HG03457 (cell line): Measurements from ENCODE around the gene SHH.

Experiments used
- ATAC-seq: cut with Tn5 transposase; IDR thresholded peaks from one replicate; pipeline ENCODE4 v1.9.1; 2021; ENCODE audit warnings: moderate number of reproducible peaks; ENCODE audit not compliant: unreplicated experiment

SHH gene

DNA sequence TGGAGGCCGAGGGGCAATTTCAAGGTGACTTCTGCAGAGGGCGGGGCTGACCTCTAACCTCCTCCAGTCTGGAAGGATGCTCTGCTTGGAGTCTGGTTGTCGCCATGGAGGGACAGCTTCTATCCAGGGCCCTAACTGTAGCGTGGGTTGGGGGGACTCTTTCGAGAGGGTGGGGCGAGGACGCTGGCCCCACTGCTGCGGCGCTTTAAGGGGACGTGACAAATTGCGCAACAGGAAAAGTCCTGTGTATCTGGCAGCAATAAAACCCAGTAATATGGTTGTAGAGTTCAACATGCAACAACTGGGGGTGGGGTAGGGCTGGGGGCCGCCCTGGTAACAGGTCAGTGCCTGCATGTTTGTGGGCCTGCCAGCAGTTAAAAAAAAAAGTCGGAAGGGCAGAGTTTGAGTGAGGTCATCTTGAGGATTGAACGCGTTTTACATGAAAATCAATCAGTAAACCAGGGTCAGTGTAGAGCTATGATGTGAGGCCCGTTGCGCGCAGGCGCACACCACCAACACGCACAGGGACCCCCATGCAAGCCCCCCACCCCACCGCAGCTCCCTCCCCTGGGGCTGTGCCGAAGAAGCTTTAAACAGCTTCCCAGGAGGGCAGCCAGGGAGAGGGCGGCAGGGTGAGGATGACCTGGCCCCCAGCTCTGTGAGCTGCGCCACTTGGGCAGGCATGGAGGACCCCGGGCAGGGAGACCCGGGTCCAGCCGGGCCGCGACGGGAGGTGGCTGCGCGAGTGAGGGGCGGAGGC, 4.3 kb downstream of the SHH start:
- no peak for ATAC-seq

- ATAC-seq, result no peak
Observed at GRCh38 chr7:155807065-155807671, 5.1 kb downstream of the SHH start.

DNA sequence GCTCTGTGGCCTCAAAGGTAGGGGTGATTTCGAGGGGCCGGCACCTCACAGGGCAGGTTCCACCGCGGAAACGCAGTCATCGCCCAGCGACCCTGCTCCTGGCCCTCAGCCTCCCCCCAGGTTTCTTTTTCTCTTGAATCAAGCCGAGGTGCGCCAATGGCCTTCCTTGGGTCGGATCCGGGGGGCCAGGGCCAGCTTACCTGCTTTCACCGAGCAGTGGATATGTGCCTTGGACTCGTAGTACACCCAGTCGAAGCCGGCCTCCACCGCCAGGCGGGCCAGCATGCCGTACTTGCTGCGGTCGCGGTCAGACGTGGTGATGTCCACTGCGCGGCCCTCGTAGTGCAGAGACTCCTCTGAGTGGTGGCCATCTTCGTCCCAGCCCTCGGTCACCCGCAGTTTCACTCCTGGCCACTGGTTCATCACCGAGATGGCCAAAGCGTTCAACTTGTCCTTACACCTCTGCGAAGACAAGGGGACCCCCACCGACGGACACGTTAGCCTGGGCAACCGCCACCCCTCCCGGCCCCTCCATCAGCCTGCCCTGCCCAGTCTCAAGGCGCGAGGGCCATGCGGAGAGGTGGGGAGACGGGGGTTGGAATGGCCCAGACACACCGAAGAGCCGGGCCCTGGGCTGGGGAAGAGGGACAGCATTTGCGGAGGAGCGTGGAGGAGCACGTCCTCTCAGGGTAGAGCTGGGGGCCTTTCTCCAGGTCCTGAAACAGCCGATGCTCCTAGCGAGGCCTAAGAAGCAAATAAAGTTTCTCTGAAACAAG, 6.0 kb downstream of the SHH start:
- ATAC-seq, result no peak

GRCh38 chr7:155805826-155806095, 6.5 kb downstream of the SHH start:
- ATAC-seq, result no peak

DNA sequence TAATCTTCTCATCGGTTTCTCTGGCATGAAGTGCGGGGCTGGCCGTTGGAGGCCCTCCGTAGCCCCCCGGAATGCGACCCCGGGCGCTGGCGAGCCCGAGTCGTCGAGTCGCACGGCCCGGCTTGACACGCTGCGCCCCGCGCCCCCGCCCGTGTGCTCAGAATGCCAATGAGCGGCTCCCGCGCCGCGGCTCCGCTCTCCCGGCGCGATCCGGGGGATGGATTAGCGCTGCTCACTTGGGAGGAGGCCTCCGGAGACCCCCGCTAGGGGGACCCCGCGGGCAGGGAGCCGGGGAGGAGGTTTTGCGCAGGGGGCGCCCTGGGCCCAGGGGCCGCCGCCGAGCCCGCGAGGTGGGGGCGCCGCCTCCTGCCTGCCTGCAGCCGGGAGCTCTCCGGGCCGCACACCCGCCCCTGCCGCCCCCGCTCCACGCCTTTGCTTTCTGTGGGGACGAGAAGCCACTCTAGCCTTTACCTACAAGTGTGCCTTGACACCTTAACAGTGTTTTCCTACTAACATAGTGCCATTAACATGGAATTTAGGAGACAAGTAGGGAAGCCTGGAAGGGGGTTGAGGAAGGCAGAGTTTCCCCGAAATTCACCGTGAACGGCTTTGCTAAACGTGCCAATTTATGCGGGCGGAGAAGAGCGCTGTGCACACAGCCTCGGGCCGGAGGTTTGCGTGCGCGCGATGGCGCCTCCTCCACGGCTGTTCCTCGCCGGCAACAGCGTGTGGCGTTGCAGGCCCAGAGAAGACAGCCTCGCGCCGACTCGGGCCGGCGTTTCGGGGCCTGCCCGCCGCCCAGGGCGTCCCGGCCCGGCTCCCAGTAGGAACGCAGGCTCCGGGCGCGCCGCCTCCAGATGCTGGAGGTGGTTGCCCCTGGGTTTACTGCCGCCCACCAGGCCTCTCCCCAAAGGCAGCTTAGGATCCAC, 7.1 kb downstream of the SHH start:
- ATAC-seq, result peak; percentile 40

DNA sequence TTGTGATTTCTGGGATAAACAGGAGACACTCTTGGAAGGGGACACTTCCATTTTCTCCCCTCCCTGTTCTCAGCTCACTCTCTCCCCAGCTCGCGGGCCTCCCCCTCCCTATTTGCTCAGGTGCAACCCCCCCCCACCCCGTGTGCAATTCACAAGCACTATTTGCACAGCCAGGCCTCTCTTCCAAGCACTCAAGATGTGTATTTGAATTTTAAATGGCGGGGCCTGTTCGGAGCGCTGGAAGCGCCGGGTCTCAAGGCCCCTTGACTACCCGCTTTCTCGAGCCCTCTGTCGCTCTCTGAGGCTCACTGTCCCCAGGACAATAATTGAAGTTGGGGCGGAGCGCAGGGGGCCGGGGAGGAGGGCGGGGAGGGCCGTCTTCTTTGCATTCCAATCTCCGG, 7.8 kb downstream of the SHH start:
- ATAC-seq, result no peak

DNA sequence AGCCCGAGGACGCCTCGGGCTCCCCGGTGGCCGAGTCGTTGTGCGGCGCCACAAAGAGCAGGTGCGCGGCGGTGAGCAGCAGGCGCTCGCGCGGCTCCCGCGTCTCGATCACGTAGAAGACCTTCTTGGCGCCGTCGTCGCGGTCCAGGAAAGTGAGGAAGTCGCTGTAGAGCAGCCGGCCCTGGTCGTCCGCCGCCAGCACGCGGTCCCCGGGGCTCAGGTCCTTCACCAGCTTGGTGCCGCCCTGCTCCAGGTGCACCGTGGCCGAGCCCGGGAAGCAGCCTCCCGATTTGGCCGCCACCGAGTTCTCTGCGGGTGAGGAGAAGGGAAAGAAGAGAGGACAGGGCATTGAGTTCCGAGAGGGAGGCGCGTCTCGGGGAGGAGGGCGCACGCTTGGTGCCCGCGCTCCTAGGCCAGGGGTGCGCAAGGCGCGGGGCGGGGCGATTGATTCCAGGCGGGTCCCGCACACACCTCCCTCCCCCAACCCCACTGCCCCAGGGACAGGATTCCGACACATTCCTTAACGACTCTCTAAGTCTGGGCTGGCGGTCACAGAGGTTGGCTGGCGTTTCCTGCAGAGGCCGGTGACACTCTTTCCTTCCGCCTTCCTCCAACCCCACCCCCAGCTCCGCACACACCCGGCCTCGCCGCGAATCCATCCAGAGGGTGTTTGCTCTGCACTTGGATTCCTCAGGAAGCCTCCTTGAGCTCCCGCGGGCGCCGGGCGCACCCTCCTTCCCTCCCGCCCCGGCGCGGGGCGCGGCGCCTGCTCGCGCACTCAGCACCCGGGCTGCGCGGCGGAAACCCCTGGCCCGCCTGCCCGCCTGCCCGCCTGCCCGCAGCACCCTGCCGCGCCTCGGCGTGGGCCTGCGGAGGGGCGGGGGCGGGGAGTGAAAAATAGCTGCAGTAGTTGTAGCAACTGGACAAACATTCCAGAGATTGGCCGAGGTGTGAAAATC, 8.6 kb downstream of the SHH start:
- no peak for ATAC-seq

DNA sequence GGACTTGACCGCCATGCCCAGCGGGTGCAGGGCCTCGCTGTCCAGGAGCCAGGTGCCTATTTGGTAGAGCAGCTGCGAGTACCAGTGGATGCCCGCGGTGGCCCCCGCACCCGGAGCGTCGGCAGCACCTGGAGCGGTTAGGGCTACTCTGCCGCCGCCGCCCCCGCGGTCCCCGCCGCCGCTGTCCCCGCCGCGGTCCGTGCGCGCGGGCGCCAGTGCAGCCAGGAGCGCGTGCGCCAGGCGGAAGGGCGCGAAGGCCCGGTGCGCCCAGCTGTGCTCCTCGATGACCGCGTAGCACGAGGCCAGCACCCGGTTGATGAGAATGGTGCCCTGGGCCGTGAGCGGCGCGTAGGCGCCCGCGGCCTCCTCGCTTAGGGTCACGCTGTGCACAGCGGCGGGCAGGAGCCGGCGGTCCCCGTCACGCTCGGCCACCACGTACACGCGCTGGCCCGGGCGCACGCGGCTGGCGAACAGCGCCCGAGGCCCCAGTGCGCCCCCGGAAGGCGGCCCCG, 9.3 kb downstream of the SHH start:
- no peak for ATAC-seq

DNA sequence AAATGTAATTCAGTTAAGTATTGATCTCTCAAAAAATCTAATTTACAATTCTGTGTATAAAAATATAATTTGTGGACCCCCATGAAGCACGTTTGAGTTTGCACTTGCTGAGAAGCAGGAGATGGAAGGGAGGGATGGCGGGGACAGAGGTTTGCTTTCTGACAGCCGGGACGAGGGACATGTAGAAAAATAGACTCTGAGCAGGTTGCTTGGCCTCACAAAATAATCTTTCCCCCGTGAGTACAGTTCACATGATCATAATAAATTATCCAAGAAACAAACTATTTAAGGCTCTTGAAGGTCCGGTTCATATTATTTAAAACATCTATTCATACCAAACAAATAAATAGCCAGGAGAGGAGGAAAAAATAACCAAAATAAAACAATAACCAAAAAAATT, 10.0 kb downstream of the SHH start:
- no peak for ATAC-seq

- ATAC-seq, result no peak
Observed at GRCh38 chr7:155800741-155801267, 11.5 kb downstream of the SHH start.

GRCh38 chr7:155800301-155800700, 12.0 kb downstream of the SHH start:
- ATAC-seq, result no peak

- ATAC-seq, result no peak
Observed at GRCh38 chr7:155799514-155799913, 12.7 kb downstream of the SHH start.

DNA sequence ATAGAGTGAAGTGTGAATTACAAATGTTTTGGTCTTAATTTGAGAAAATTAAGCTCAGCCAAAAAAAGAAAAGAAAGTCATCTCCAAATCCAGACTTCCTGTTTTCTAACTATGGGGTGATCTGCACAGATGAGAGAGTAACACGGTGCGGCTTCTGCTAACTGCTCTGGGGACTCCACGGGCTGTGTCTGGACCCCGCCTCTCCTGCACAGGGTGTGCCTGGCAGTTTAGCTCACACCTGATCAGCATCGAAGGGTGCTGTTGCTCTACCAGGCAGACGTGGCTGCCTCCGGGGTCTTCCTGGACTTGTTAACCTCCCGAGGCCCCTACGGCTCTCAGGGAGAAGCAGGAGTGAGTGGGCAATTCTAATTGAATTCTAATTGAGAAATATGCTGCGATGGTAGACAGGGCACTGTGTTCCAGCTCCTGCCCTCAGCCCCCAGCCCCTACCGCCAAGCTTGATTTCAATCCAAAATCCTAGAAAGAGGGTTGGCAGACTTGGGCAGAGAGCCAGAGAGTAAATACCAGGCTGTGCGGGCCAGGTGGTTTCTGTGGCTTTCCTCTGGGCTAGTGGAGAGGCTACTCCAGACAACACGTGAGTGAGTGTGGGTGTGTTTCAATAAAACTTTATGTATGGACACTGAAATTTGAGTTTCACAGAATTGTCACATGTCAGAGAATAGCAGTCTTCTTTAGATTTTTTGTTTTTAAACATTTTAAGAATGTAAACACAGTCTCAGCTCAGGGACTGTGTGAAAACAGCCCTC, 13.4 kb downstream of the SHH start:
- no peak for ATAC-seq

GRCh38 chr7:155797262-155798250, 14.7 kb downstream of the SHH start:
- ATAC-seq, result no peak

- no peak for ATAC-seq
Observed at GRCh38 chr7:155796381-155797261, 15.6 kb downstream of the SHH start.

- ATAC-seq, result no peak
Observed at GRCh38 chr7:155795951-155796350, 16.3 kb downstream of the SHH start.

DNA sequence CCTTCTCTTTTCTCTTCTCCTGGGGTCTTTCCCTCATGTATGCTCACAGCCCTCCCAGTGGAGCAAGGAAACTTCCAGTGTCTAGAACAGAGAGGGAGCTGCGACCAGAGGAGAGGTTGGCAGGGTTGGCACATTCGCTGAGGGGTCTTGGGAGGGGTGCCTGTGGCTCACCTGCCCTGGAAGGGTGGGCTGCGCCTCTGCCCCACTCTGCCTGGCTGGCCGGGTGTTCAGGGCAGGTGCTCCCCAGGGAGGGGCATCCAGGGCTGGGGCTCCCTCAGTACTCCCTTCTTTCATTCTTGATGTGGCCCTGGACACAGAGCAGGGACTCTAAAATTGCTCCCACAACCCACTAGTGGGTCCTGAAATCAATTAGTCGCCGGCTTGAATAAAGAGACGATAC, 16.9 kb downstream of the SHH start:
- ATAC-seq, result no peak
